IPS DF 6.9 (cell line): Measurements from ENCODE around the gene CC2D1A.

Experiments
- DNase-seq: peaks from one replicate; pipeline ENCODE4 v3.0.0-alpha.2; 2013; ENCODE audit warnings: low read depth, low spot score
- H3K27ac ChIP-seq: one replicate; pipeline ENCODE4 v1.5.1; 2013; ENCODE audit warnings: low read length, control low read depth
- H3K27me3 ChIP-seq: 2 replicates; pipeline ENCODE4 v1.6.1; 2013; ENCODE audit warnings: mild to moderate bottlenecking, low read length; ENCODE audit not compliant: control insufficient read depth, insufficient read depth
- H3K36me3 ChIP-seq: 2 replicates; pipeline ENCODE4 v1.6.1; 2013; ENCODE audit warnings: low read length; ENCODE audit not compliant: control insufficient read depth, insufficient read depth
- H3K4me1 ChIP-seq: 2 replicates; pipeline ENCODE4 v1.6.1; 2013; ENCODE audit warnings: low read length; ENCODE audit not compliant: control insufficient read depth, insufficient read depth
- H3K4me3 ChIP-seq: 2 replicates; pipeline ENCODE4 v1.5.1; 2013; ENCODE audit warnings: mild to moderate bottlenecking, low read length
- H3K9me3 ChIP-seq: 2 replicates; pipeline ENCODE4 v1.6.1; 2013; ENCODE audit warnings: low read length, inconsistent platforms; ENCODE audit not compliant: control insufficient read depth, insufficient read depth
- WGBS: extraction: QIAGEN DNeasy Blood & Tissue Kit; methylation state at CpG from one replicate; pipeline ENCODE4 v1.1.7; 2013; ENCODE audit warnings: mixed read lengths, missing lambda C conversion rate; ENCODE audit not compliant: insufficient read length, insufficient coverage; 5-methylcytosine and 5-hydroxymethylcytosine counted together

Gene CC2D1A

DNA sequence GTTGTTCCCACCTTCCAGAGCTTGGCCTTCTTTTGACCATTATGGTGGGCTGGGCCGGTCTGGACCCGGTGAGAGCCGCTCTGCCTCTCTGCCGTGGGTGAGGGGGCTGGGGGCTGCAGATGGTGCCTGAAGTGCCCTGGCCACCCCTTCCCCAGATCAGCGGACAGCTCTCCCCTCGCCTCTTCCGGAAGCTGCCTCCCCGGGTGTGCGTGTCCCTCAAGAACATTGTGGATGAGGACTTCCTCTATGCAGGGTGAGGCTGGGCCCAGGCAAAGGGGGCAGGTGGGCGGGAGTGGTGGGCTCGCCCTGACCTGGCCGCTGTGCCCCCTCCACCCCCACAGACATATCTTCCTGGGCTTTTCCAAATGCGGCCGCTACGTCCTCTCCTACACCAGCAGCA, 48.2 kb downstream of the CC2D1A start:
- no peak for DNase-seq
- H3K27ac ChIP-seq, result no peak overlapping the region
- peaks cover 22% of the 10 kb centered on the region for H3K36me3 ChIP-seq
- H3K9me3 ChIP-seq, result no peaks in the 10 kb centered on the region
- H3K27me3 ChIP-seq, result no peaks in the 10 kb centered on the region
- H3K4me3 ChIP-seq, result no peak overlapping the region
- WGBS, result no CpG with 5 or more reads among the region's 15 CpGs
- peaks cover 3% of the 10 kb centered on the region; the same call in 1 of the 2 replicates for H3K4me1 ChIP-seq

DNA sequence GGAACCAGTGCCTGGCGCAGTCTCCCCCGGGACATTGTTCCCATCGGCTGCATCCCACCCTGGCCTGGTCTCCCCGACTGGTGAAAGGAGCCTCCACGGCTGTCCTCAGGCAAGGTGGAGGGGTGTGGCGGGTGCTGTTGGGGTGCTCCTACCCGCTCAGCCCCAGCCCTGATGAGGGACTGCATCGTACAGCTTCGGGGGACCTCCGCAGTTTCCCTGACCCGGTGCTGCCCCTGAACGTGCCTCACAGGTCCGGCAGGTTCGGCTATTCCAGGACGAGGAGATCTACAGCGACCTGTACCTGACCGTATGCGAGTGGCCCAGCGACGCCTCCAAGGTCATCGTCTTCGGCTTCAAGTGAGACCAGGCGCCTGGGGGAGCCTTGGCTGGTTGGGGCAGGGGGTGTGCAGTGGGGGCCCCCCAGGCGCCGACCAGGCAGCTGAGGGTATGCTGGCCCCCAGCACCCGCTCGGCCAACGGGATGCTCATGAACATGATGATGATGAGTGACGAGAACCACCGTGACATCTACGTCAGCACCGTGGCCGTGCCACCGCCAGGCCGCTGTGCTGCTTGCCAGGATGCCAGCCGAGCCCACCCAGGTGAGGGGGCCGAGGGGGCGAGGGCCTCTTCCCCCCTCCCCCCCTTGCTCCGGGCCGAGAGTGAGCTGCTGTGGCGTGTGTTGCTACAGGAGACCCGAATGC, 49.8 kb downstream of the CC2D1A start:
- WGBS, result no CpG with 5 or more reads among the region's 42 CpGs
- no peak for DNase-seq
- H3K4me1 ChIP-seq, result peaks cover 3% of the 10 kb centered on the region; the same call in 1 of the 2 replicates
- no peaks in the 10 kb centered on the region for H3K9me3 ChIP-seq
- H3K27ac ChIP-seq, result no peak overlapping the region
- no peaks in the 10 kb centered on the region for H3K27me3 ChIP-seq
- peaks cover 36% of the 10 kb centered on the region for H3K36me3 ChIP-seq
- H3K4me3 ChIP-seq, result no peak overlapping the region

DNA sequence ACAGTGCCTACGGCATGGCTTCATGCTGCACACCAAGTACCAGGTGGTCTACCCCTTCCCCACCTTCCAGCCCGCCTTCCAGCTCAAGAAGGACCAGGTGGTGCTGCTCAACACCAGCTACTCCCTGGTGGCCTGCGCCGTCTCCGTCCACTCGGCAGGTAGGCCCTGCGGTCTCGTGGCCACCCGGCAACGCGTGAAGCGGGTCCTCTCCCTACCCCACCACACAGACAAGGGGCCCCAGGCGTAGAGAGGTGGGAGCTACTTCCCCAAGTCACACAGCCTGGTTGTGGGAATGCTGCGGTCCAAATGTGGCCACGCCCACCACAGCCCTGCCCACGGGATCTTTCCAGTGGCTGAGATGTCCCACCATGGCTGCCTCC, 50.4 kb downstream of the CC2D1A start:
- Histone ChIP-seq H3K36me3 (peaks cover 38% of the 10 kb centered on the region), H3K4me3 (no peak overlapping the region), H3K27ac (no peak overlapping the region), H3K4me1 (peaks cover 3% of the 10 kb centered on the region; the same call in 1 of the 2 replicates), H3K27me3 (no peaks in the 10 kb centered on the region), H3K9me3 (no peaks in the 10 kb centered on the region)
- WGBS, result no CpG with 5 or more reads among the region's 16 CpGs
- DNase-seq, result no peak

DNA sequence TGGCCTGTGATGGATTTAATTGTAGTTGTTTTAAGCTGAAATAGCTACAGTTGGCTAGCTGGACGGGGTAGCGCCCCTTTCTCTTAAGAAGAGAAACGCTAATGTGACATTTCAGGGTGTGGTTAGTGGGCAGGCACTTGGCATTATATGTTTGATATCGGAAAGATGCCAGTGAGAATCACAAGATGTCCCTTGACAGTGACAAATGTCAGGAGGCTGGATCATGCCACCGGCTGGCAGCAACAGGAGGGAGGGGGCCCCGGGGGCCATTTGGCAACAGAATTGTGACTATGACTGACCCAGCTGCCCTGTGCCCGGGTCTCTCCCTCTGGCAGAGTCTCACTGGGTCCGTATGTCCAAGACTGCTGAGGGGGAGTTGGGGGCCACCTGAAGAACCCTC, 51.0 kb downstream of the CC2D1A start:
- peaks cover 3% of the 10 kb centered on the region; the same call in 1 of the 2 replicates for H3K4me1 ChIP-seq

DNA sequence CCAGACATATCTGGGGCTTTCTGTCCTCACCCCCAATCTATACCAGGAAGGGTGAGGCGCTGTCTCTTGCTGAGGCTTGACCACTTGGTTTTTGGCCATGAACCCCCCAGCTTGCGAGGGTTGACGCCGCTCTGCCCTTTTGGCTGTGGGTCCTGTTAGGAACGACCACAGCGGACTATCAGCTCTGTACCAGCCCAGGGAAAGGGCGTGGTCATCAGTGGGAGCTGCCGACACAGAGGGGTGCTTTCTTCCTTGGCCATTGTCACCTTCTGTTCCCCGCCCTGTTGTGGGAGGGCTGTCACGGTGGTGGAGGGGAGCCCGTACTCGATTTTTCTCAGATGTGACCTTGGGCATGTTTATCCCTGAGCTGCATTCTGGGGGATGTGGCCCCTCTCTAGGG, 52.0 kb downstream of the CC2D1A start:
- Histone ChIP-seq H3K4me3 (no peak overlapping the region), H3K36me3 (peaks cover 38% of the 10 kb centered on the region), H3K4me1 (peaks cover 3% of the 10 kb centered on the region; the same call in 1 of the 2 replicates), H3K27me3 (no peaks in the 10 kb centered on the region), H3K27ac (no peak overlapping the region), H3K9me3 (no peaks in the 10 kb centered on the region)
- WGBS, result no CpG with 5 or more reads among the region's 12 CpGs
- DNase-seq, result no peak

More for the DNA sequence above, 51.0 kb downstream of the CC2D1A start:
- WGBS, result no CpG with 5 or more reads among the region's 8 CpGs
- no peak for DNase-seq
- H3K27ac ChIP-seq, result no peak overlapping the region
- peaks cover 38% of the 10 kb centered on the region for H3K36me3 ChIP-seq
- no peaks in the 10 kb centered on the region for H3K9me3 ChIP-seq
- H3K4me3 ChIP-seq, result no peak overlapping the region
- H3K27me3 ChIP-seq, result no peaks in the 10 kb centered on the region

DNA sequence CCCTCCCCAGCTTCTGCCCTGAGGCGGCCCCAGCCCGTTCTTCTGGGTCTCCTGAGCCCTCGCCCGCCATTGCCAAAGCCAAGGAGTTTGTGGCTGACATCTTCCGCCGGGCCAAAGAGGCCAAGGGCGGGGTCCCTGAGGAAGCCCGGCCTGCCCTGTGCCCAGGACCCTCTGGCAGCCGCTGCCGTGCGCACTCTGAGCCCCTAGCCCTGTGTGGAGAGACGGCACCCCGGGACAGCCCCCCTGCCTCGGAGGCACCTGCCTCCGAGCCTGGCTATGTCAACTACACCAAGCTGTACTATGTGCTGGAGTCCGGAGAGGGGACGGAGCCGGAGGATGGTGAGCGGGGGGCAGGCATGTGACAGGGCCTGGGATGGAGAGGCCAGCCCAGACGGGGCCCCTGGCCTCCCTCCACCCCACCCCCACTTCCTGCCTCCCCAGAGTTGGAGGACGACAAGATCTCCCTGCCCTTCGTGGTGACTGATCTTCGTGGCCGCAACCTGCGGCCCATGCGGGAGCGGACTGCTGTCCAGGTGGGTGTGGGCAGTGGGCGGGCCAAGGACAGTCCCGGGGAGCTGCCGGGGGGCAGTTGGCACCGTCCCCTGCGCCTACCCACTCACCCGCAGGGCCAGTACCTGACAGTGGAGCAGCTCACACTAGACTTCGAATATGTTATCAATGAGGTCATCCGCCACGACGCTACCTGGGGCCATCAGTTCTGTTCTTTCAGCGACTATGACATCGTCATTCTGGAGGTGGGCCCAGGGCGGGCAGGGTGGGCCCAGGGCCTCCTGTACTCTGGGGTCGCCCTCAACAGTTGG, 53.4 kb downstream of the CC2D1A start:
- no peaks in the 10 kb centered on the region for H3K27me3 ChIP-seq
- H3K4me3 ChIP-seq, result no peak overlapping the region
- peaks cover 38% of the 10 kb centered on the region for H3K36me3 ChIP-seq
- H3K27ac ChIP-seq, result no peak overlapping the region
- no peaks in the 10 kb centered on the region for H3K4me1 ChIP-seq
- DNase-seq, result no peak
- H3K9me3 ChIP-seq, result no peaks in the 10 kb centered on the region
- no CpG with 5 or more reads among the region's 41 CpGs for WGBS

DNA sequence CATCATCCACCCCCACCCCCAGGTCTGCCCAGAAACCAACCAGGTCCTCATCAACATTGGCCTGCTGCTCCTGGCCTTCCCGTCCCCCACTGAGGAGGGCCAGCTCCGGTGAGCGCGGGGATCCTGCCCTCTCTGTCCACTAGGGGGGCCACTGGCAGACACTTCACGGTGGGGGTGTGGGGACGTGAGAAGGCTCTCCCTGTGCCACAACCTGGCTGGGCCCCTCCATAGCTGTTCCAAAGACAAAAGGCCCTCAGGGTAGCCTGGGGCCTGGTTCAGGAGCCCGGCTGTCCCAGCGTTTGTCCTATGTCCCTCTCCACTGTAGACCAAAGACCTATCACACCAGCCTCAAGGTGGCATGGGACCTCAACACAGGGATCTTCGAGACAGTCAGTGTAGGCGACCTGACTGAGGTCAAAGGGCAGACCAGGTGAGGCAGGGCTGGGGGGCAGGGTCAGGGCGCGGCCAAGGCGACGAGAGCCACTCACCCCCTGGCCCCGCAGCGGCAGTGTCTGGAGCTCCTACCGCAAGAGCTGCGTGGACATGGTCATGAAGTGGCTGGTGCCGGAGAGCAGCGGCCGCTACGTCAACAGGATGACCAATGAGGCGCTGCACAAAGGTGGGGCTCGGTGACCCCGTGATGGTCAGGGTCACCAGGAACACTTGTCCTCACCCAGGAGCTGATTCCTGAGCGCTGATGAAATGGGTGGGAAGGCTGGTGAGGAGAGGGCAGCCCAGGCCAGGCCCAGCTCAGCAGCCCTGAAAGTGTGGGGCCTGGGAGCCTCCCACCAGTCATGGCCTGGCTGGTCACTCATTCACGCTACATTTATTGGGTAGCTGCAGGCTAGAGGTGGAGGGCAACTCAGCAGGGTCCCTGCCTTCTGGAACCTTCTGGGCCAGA, 54.2 kb downstream of the CC2D1A start:
- Histone ChIP-seq H3K36me3 (peaks cover 35% of the 10 kb centered on the region), H3K4me1 (no peaks in the 10 kb centered on the region), H3K4me3 (no peak overlapping the region), H3K27ac (no peak overlapping the region), H3K9me3 (no peaks in the 10 kb centered on the region), H3K27me3 (no peaks in the 10 kb centered on the region)
- DNase-seq, result no peak
- WGBS, result no CpG with 5 or more reads among the region's 27 CpGs

DNA sequence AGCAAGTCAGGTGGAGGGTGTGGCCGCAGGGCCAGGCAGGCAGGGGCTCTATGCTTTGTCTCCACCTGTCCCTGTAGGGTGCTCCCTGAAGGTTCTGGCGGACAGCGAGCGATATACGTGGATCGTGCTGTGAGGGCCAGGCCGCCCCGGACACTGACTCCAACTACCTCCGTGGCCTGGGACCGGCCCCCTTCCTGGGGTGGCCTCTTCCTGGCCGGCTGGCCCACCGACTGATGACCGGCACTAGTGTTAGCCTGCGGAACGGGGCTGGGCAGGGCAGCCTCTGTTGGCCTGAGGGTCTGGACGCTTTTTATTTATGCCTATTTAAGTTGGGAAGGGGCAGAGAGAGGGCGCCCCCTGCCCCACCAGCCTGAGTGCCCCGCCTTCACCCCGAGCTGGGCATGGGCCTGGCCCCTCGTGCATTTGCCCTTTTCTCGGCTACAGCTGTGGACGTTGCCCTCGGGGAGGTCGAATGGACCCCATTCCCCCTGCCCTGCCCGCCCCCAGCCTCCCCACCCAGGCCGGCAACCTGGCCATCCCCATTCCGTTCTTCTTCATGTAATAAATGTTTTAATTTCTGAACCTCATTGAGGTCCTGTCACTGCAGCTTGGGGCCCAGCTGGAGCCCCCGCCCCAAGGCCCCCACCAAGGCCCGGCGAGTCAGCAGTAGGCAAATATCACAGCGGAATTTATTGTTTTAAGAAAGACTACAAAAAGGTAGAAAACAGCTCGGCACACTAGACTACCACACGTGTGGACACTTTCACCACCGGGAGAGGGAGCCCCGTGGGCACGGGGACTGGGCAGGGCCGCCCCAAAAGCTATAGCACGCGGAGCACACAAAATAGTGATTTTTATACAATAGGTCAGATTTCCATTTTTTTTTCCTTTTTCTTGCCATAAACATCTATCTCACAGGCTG, 55.1 kb downstream of the CC2D1A start:
- H3K4me1 ChIP-seq, result no peaks in the 10 kb centered on the region
- H3K27me3 ChIP-seq, result no peaks in the 10 kb centered on the region
- H3K27ac ChIP-seq, result no peak overlapping the region
- no peak overlapping the region for H3K4me3 ChIP-seq
- no CpG with 5 or more reads among the region's 39 CpGs for WGBS
- peaks cover 29% of the 10 kb centered on the region for H3K36me3 ChIP-seq
- no peaks in the 10 kb centered on the region for H3K9me3 ChIP-seq
- no peak for DNase-seq

DNA sequence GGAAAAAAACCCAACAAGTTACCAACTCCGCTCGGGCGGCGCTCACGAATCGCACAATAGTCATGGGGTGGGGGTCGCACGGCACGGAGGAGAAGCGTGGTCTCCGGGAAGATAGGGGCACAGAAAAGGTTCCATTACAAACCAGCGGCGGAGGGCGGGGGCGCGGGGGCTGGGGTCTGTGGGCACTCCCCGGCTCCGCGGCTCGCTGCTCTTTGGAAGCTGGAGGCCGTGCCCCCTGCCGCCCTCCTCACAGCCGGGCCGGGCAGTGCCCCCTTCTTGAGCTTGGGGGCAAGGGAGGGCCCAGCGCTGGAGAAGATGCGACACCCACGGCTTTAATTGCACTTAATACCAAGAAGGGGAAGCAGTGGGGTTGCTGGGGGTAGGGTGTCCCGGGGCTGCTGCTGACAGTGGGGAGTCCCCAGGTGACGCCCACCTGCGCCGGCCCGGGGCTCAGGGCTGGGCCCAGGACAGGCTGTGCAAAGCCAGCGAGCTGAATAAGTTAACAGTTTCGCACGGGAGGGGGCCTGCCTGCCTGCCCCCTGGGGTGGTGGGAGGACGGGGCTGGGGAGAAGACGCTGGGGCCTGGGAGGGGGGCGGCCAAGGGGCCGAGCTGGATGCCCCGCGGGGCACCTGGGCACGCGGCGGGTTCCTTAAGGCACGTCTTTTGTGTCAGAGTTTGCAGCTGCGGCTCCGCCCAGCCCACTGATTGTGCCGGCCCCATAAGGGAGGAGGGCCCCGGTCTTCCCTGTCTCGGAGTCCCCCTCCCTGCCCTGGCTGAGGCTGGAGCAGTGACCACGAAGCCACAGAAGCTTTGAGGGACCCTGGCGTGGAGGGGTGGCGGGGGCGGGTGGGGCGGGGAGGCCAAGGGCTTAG, 56.1 kb downstream of the CC2D1A start:
- Histone ChIP-seq H3K4me3 (peak overlapping the region; percentile 25; the same call in 1 of the 2 replicates), H3K27ac (no peak overlapping the region), H3K9me3 (no peaks in the 10 kb centered on the region), H3K36me3 (peaks cover 25% of the 10 kb centered on the region), H3K4me1 (no peaks in the 10 kb centered on the region), H3K27me3 (no peaks in the 10 kb centered on the region)
- no peak for DNase-seq
- WGBS, result no CpG with 5 or more reads among the region's 55 CpGs
